ENCODE results near the gene TMEM247. TPM values are rescaled to one million over a fixed set of nuclear protein-coding genes. Genes with fewer than 3 reads are reported as not detected.

The TMEM247 gene

DNA sequence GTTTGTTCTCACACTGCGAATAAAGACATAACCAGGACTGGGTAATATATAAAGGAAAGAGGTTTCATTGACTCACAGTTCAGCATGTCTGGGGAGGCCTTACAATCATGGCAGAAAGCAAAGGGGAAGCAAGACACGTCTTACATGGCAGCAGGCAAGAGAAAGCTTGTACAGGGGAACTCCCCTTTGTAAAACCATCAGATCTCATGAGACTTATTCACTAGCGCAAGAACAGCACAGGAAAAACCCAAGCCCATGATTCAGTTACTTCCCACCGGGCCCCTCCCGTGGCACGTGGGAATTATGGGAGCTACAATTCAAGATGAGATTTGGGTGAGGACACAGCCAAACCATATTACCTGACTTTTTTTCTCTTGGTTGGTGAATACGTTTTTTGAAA lies 51.3 kb downstream of the TMEM247 start:
- H2BK15ac ChIP-seq (replicated peaks; ENCODE audit: low read depth), result no peak overlapping the region
- no CpG with 5 or more reads among the region's 7 CpGs for WGBS (ENCODE audit: extremely low coverage, insufficient coverage, low lambda C conversion rate)
- H3K18ac ChIP-seq (ENCODE audit: low read length), result no peak overlapping the region
- no peaks in the 10 kb centered on the region for H3K36me3 ChIP-seq (ENCODE audit: control insufficient read depth, insufficient read depth, low read length)
- no peaks in the 10 kb centered on the region for H3K4me1 ChIP-seq (ENCODE audit: control insufficient read depth, low read depth, low read length)
- H3K56ac ChIP-seq (ENCODE audit: low read length), result no peak overlapping the region
- H2AK5ac ChIP-seq (ENCODE audit: low read length), result no peak overlapping the region
- H3K4me3 ChIP-seq (ENCODE audit: low read length), result no peak overlapping the region
- H2BK120ac ChIP-seq (ENCODE audit: low read depth, low read length), result no peak overlapping the region
- no peak overlapping the region for H4K5ac ChIP-seq (ENCODE audit: low read length)
- H4K8ac ChIP-seq (ENCODE audit: low read depth, low read length), result no peak overlapping the region
- no peak for DNase-seq
- H3K27me3 ChIP-seq (ENCODE audit: insufficient read depth, low read length, poor library complexity), result no peaks in the 10 kb centered on the region
- no peak overlapping the region for H2BK5ac ChIP-seq (ENCODE audit: low read length)
- H3K79me1 ChIP-seq (ENCODE audit: low read length), result no peaks in the 10 kb centered on the region
- H3K79me2 ChIP-seq (ENCODE audit: control insufficient read depth, insufficient read depth, low read length), result no peaks in the 10 kb centered on the region
- H3K23ac ChIP-seq (ENCODE audit: low read length), result no peak overlapping the region
- no peak overlapping the region for H3K4me2 ChIP-seq (ENCODE audit: low read length)
- H3K27ac ChIP-seq (ENCODE audit: low read depth, low read length), result no peak overlapping the region
- H3K4ac ChIP-seq (ENCODE audit: low read depth, low read length), result no peak overlapping the region
- H3K9ac ChIP-seq (ENCODE audit: low read length), result no peak overlapping the region

DNA sequence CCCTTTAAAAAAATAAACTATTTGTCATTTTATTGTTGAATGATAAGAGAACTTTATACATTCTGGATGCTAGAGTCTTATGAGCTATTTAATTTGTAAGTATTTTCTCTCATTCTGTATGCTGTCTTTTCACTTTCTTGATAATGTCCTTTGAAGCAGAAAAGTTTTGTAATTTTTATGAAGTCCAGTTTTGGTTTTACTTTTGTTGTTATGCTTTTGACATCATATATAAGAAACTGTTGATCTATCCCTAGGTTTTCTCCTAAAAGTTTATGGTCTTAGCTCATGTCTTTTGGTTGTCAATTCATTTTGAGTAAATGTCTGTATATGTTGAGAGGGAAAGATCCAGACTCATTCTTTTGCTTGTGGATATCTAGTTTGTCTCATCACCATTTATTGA lies 52.5 kb downstream of the TMEM247 start:
- H2BK15ac ChIP-seq (replicated peaks; ENCODE audit: low read depth), result no peak overlapping the region
- H3K27ac ChIP-seq (ENCODE audit: low read depth, low read length), result no peak overlapping the region
- no peak for DNase-seq
- no peak overlapping the region for H4K5ac ChIP-seq (ENCODE audit: low read length)
- no peaks in the 10 kb centered on the region for H3K4me1 ChIP-seq (ENCODE audit: control insufficient read depth, low read depth, low read length)
- no peak overlapping the region for H4K8ac ChIP-seq (ENCODE audit: low read depth, low read length)
- H3K4ac ChIP-seq (ENCODE audit: low read depth, low read length), result no peak overlapping the region
- no peak overlapping the region for H3K4me3 ChIP-seq (ENCODE audit: low read length)
- H3K18ac ChIP-seq (ENCODE audit: low read length), result no peak overlapping the region
- H3K79me1 ChIP-seq (ENCODE audit: low read length), result no peaks in the 10 kb centered on the region
- no peaks in the 10 kb centered on the region for H3K36me3 ChIP-seq (ENCODE audit: control insufficient read depth, insufficient read depth, low read length)
- no peak overlapping the region for H2BK120ac ChIP-seq (ENCODE audit: low read depth, low read length)
- H3K27me3 ChIP-seq (ENCODE audit: insufficient read depth, low read length, poor library complexity), result no peaks in the 10 kb centered on the region
- no peak overlapping the region for H3K56ac ChIP-seq (ENCODE audit: low read length)
- no peak overlapping the region for H2BK5ac ChIP-seq (ENCODE audit: low read length)
- no peak overlapping the region for H3K9ac ChIP-seq (ENCODE audit: low read length)
- H2AK5ac ChIP-seq (ENCODE audit: low read length), result no peak overlapping the region
- no peak overlapping the region for H3K4me2 ChIP-seq (ENCODE audit: low read length)
- H3K79me2 ChIP-seq (ENCODE audit: control insufficient read depth, insufficient read depth, low read length), result no peaks in the 10 kb centered on the region
- H3K23ac ChIP-seq (ENCODE audit: low read length), result no peak overlapping the region

Small RNAs within 50 kb of the gene (small RNA-seq; reads per million reads assigned to genes)
- gene RN7SL817P (ENCODE audit: insufficient read depth), result not detected

Data from mesendoderm (in vitro differentiated cells).